Stimulated activated CD4-positive, alpha-beta T cell treated with anti-CD3 and anti-CD28 coated beads, Interleukin-12 subunit alpha, Interleukin-12 subunit beta, amount 100 ng/mL, for 48 hours (primary cell): Measurements from ENCODE around the gene TIMM22.

ENCODE experiments used
- DNase-seq, 3 donors: peaks; one replicate each; pipeline ENCODE4 v3.0.0-alpha.2; 2020; ENCODE audit warnings: low read depth in 2 of 3, low spot score in 1 of 3

Gene TIMM22

DNA sequence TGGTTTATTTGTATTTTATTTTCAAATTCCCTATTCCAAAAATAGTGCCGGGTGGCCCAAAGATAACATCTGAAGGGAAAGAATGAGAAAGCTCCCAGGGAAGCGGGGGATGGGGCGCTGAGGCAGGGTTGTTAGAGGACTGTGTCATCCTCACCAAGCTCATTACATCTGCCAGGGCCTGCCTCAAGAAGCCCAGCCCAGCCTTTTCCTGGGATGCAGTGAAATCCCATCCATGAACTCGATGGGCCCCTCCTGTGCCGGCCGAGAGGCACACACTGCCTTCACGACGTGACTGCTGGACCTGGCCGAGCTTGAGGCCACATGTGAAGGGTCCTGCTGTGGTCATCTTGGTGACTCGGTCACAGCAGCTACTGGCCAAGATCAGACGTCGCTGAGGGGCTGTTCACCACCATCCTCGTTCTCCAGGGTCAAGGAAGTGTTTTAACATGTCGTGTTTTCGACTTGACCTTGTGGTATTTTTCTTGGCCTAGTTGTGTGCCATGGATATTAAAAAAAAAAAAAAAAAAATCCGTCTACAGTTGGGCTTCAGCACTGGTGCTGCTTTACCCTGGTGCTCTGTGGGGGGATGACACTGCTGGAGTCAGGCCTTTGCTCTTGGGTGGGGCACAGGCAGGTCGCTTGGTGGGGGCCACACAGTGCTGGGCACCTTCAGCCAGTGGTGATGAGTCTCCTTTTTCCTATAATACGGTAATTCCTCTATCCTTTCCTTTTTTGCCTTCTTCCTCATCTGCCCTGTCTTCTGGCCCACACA, 4.9 kb downstream of the TIMM22 start:
- no peak for DNase-seq

DNA sequence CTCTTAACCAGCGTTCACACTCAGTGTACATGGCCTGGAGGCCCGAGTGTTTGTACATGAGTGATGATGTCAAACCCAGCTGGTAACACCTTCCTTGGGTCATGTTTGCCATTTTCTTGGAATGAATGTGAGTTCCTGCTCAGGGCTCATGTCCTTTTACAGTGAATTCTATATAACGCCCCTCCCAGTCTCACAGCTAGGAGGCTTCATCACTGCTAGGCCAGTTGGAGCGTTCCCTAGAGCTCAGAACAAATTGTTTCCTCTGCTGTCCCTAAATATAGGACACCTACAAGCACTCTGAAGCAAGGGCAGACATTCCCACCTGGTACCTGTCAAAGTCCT, 5.5 kb downstream of the TIMM22 start:
- no peak for DNase-seq

DNA sequence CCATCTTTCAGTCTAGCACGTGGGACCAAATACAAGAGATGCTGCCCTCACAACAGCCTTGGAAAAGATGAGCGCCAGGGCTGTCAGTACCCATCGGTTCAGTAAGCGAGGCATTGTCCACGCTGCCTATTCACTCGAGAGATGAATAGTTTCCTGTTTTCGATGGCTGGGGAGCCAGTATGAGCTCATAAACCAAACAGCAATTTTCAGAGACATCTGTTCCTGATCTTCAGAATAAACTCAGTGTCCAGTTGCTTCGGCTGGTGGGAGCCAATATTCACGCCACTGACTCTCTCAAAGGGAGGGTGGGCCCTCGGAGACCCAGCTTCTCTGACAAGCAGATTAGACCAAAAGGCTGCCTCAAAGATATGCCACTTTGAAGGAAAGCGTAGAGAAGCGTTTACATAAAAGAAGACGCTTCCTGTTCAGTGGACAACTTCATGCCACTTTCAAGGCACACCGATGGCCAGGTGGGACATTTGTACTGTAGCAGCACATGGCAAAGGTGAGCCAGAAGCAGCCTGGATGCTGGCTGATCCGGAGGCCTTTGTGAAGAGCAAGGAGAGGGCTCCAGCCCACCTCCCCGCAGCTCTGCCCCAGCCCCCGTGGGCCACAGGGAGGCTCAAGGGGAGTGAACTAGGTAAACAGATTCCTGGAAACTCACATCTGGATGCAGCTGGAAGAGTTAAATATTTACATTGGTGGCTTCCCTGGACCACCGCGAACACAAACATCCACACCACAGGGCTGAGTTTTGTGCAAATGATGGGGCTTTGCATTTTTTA, 6.0 kb downstream of the TIMM22 start:
- DNase-seq, result no peak

DNA sequence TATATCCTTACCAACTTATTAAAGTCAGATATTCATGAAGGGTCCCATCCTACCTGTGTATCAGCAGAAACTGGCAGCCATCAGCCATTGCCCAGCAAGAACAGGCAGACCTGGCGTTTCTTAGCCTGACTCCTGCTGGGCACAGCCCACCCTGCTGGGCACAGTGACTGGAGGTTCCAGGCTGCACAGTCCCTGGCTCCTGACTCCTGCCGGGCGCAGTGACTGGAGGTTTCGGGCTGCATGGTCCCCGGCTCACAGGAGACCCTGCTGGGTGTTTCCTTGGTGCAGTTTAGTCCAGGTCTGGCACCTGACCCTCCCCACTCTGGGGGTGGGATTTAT, 6.7 kb downstream of the TIMM22 start:
- no peak for DNase-seq

DNA sequence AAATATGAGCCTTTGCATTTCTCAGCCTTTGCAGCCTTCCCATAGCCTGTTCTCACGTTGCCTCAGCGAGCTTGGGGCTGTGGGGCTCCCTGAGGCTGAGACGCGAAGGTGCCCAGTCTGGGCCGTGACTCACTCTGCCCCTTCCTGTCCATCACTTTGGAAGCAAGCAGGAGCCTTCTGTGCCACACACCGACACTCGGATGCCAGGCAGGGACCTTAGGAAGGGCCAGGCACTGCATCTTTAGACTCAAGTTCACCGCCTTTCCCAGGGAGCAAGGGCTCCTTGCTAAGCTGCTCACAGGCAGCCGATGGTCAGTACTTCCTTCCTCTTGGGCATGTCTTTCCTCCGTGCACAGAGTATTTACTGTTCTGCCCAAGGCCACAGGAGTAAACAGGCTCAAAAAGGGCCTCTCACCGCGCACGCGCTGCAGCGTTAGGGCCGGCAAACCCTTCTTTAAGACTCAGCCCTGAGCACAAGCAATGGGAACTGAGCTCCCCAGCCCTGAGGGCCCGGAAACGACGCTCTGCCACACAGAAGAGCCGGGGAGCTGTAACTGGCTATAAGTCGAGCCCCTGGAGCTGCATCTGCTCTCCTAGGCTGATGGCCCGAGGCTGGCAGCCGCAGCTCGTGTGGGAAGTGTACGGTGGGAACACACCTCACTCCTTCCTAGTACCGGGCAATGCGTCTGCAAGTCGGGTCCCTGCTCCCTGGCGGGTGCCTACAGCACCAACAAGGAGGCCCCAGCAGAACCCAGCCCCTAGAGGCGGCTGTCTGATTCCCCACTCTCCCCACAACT, 7.2 kb downstream of the TIMM22 start:
- no peak for DNase-seq

DNA sequence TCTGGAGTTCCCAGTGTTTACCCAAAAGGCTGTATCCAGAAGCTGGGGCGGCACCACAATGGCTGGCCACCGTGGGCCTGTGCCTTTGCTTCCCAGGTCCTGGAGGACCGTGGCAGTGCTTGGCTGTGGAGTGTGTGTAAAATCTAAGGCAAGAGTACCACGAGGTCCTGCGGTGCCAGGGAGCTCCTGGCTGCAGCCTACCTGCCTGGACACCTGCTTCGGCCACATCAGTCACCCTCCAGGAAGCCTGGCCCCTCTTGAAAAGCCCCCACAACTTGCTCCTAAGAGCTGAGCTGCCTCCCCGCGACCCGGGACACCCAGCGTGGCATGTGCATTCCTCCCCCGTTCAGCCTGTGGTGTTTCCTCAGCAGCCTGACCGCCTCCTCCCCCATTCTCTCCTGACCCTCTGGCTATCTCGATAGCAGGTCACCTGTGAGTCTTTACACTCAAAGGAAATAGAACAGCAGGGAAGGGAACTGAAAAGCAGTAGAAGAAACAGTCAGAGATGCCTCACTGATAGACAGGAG, 7.9 kb downstream of the TIMM22 start:
- no peak for DNase-seq

DNA sequence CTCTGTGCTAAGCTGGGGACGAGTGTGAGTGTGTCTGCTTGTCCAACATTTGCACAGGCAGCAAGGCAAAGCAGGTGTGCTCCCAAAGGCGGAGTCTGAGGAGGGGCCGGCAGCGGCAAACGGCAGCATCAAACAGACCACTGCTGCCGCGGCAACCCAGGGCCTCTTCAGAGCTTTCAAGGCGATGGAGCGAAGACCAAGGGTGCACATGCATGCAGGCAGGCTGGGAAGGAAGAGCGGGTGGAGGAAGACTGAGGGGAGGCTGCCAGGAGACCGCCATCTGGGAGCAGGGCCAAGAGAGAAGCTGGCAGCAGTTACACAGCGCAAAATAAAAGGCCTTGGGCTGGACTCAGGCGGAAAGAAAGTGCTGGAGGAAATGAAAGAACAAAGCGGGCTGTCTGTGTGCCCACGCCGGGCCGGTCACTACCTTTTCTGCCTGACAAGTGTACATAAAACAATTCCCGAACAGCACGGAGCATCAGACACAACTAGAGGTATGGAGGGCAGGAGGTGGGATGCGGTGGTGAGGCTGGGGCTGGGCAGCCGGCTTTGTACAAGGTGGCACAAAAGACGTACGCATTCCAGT, 8.5 kb downstream of the TIMM22 start:
- DNase-seq, result no peak

DNA sequence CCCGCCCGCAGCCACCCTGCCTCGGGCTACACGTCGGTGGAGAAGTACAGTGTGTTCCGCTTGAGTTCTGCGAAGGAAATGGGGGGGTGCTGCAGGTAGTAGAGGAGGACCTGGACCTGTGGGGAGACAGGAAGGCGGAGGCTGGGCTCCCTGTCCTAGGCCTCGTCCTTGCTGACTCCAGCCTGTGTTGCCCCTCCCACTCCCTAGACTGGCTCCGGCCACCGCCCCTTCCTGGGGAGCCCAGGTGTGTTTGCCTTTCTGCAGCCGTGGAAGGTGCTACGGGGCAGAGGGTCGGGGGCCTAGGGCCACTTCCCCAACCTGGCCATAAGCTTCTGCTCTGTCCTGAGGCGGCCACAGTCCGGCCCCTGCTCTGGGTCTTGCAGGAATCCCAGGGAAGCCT, 9.1 kb downstream of the TIMM22 start:
- DNase-seq, result no peak

DNA sequence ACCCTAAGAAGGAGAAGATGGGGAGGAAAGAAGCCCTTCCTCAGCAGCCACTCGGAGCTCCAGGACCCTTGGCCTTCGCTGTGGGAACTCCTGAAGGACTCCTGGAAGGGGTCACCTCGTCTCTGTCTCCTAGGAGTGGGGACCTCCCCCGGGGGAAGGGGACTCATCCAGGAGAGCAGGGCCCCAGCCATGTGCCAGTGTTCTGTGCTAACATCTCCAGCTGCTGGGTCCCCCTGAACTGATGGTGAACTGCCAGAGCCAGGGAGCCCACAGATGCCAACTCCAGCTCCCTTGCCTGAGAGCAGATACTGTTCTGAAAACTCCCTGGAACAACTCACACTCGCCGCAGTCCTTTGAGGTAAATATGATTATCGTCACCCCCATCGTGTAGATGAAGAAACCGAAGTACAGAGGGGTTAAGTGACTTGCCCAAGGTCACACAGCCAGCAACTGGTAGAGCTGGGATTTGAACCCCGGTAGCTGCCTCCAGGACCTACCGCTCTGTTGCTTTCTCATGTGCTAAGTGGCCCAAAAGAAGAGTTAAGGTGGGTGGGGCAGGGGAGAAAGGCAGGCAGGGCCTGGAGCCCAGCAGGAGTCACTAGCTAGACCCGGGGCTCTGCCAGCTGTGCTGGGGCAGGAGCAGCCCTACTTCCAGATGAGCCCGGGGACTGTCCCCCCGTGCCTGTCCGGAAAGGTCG, 10.5 kb downstream of the TIMM22 start:
- no peak for DNase-seq

DNA sequence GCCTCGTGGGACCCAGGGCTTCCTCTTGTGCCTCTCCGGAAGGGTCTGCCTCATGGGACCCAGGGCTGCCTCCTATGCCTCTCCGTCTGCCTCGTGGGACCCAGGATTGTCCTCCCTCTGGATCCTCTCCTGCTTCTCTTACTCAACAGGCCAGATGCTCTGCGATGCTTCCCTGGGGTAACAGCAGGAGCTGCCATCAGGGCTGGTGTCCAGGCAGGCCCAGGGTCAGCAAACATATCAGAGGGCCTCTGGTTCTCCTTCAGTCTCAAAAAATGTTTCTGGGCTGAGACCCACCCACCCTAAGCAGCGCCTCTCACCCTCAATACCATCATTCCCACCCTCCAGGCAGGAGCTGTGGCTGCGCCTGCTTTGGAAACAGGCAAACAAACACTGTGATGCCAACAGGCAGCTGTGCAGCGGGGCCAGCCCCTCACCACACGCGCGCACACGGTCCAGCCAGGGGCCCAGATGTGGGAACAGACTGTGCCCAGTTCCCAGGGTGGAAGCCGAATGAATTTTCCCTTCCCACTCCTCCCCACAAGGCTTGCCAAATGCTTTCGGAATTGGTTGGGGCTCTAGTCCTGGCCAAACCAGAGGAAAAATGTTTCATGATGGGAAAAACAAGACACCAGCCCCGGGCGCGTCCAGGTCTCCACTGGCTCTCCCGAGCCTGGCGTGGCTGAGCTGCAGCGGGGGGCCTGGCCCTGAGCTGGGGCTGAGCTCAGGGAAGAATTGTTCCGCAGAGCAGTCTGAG, 11.3 kb downstream of the TIMM22 start:
- no peak for DNase-seq

DNA sequence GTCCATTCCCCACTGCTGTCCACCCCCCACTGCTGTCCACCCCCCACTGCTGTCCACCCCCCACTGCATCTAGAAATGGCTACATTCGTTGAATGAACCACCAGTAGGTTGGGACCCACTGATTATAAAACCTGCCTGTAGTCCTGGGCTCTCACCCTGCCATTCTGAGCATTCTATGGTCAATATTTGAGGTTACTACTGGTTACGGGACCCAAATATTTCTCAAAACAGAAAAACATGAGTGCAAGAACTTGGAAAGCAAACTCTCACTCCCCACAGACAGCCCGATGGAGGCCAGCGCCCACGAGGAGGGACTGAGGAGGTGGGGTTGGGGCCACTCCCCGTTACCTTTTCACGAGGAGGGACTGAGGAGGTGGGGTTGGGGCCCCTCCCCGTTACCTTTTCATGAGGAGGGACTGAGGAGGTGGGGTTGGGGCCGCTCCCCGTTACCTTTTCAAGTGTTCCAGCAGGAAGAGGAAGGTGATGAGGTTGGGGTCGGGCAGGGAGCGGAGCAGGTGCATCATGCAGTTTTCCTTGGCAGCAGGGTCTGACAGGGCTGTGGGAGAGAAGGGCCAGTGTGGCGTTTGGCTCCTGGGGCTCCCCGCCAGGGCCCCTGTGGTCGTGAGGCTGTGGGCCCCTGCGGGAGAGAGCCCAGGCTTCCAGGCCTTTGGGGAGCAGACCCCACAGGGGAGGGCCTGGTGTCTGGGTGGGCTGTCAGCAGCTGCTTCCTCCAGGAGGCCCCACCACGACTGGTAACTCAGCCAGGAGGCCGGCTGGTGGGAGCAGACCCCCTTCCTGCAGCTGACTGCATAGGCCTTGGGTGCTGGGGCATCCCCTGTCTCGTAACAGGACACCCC, 12.5 kb downstream of the TIMM22 start:
- no peak for DNase-seq

DNA sequence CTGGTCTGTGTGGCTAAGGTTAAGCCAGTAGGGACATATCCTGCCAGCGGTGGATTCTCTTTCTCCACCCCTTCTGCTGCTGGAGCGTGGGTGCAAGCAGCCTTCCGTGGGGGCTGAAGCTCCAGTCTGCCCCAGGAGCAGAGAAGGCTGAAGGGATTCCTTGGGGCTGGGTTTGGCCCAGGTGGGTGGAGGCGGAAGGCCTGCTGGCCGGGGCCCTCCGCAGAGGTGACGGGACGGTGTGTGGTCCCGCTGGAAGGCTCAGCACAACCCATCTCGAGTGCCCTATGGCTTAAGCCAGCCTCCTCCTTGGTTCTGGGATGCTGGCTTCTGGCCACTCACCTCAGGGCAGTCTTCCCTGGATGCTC, 13.1 kb downstream of the TIMM22 start:
- DNase-seq, result no peak

DNA sequence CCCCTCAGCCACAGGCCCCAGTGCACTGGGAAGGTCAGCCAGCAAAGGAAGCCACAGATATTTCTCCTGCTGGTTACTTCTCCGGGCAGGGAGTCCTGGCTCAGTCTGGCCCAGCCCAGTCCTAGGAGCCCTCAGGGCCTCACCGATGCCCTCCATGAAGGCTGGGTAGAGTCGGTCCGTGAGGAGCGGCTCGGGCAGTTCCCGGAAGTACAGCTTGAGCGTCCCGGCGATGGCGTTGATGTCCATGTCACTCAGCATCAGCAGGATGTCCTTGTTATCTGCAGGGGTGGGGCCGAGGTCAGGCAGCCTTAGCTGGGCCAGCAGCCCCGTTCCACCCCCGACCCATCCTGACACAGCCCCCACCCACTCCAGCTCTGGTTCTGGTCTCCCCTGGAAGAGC, 13.7 kb downstream of the TIMM22 start:
- no peak for DNase-seq

DNA sequence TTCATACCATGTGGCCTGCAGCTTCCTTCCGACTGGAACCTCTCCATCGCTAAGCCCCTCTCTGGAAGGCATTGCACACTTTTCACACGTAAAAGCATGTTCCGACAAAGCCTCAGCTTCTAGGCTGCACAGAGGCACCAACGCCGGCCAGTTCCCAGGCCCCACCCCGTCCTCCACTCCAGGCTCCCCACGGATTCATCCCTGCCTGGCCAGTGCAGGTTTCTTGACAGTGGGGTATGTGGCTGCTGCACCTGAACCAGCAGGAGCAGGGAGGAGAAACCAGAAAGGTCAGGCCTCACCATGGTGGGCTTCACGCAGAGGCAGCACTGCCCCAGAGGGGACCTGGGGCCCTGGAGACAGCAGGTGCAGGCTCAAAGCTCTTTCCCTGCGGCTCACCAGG, 14.2 kb downstream of the TIMM22 start:
- no peak for DNase-seq

DNA sequence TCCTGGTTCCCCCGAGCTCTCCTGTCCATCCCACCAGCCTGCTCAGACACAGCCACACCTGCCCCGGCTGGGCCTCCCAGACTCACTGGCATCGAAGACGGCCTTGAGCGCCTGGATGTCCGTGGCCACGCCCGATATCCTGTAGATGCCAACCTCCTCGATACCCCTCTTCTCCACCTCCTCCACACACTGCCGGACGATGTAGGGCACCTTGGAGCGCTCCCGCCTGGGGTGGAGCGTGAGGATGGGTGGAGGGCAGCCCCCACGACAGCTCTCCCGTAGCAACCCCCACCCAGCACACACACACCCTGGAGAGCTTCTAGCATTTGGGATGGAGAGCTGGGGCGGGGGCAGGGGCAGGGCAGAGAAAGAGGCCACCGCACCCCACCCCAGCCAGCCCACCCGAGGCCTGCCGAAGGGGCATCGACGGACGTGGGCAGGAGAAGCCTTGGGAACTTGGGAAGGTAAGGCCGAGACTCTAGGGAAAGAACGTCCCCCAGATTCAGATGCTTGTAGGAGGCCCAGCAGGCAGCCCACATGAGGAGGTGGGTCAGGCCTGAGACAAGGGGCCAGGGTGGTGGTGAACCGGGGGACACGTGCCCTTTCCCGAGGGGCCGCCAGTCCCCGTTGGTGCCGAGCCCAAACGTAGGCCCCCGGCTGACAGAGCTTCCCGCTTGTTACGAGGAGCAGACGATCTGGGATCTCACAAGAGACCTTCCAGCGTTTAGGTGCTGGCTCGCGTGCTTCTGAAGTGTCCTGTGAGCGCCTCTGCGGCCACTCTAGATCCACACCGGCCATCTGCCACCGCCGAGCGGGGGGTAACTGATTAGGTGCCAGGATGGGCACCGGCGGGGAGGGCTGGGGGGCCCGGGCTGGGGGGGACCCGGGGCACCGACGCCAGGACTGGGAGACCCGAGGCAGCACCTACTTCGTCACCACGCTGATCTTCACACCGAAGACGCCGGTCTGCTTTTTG, 15.1 kb downstream of the TIMM22 start:
- no peak for DNase-seq

DNA sequence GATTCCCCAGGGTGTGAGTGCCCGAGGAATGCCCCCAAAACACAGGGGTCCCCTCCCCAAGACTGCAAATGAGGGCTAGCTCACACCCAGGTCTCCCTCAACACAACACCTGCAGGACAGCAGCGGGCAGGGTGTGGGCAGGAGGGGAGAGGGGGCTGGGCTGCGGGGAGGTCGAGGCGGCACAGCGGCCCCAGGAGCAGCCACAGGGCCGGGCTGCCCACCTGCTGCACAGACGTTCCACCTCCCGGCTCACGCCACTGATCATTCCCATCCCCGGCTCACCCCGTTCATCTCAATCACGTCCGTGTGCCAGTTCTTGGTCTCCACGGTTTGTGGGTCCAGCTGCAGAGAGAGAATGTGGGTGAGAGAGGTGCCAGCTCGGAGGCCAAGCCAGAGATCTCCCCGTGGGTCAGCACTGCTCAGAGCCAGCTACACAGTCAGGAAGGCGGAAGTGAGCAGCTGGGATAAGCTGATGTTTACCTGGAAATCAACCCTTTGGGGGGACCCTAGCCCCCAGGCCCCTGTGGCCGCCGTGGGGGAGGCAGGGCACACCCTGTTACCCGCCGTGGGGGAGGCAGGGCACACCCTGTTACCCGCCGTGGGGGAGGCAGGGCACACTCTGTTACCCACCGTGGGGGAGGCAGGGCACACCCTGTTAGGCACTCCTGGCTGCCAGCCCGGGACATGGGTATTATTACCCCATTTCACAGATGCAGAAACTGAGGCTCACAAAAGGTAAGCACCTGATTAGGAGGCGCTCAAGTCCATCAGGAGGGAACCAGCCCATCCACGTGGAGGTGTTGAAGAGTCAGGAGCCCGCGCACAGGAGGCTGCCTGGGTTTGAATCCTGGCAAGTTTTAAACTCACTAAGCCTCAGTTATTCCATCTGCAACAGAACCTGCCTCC, 16.1 kb downstream of the TIMM22 start:
- DNase-seq, result no peak

DNA sequence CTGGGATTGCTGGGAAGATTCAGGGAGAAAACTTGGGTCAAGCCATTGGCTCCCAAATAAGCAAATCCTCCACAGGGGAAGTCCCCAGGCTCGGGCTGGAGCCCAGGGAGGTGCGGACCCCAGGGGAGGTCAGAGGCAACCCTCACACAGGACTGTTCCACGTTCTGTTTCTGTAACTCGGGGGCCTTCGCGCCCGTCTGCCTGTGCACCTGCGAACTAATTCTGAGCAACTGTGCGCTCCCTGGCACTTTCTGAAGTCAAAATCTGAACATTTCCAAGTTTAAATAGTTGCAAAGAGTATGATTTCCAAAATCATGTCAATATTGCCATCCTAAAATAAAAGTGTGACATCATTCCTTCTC, 16.8 kb downstream of the TIMM22 start:
- no peak for DNase-seq
